ENCODE data around the gene DGKZ. TPM values are rescaled to one million over a fixed set of nuclear protein-coding genes. Genes with fewer than 3 reads are reported as not detected.

The DGKZ gene
- total and polyA plus RNA-seq, 7 donors, result 16.6 to 76.7 (median 31.4) TPM

DNA sequence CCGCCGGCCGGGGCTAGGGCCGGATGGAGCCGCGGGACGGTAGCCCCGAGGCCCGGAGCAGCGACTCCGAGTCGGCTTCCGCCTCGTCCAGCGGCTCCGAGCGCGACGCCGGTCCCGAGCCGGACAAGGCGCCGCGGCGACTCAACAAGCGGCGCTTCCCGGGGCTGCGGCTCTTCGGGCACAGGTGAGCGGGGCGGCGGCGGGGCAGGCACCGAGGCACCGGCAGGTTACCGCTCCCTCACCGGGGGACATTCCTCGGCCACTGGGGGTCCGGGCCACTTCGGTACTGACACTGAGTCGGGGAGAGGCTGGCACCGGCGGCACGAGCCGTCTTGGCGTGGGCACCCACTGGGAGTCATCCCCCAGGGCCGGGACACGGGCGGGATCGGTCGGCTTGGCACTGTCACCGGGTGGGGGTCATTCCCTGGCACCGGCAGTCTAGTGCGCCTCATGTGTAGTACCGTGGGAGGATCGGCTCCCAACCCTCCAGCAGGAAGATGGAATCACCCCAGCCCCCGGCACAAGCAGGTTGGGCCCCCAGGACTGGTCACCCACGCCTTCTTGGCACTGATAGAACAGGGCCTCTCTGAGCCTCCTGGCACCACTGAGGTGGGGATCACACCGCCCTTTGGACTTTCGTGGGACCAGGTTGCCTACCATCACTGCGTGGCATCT is 511 bp downstream of the DGKZ start:
- peaks cover 0 to 43% (median 33%) of the 10 kb centered on the region in 4 donors for H3K4me1 ChIP-seq

GRCh38 chr11:46348566-46349401 is 1.5 kb downstream of the DGKZ start:
- DNase-seq, result no peak
- H3K36me3 ChIP-seq, result no peaks in the 10 kb centered on the region
- no peaks in the 10 kb centered on the region for H3K27me3 ChIP-seq
- TF ChIP-seq POLR2AphosphoS5 (IDR thresholded peaks at IDR 0.05) (no peak), EP300 (IDR thresholded peaks at IDR 0.05) (no peak)
- H3K4me3 ChIP-seq, result peak overlapping the region in 2 of 4 donors; percentile 78 to 92
- no peaks in the 10 kb centered on the region for H3K9me3 ChIP-seq
- 17 to 27% methylated on average over 18 of the region's 18 CpGs for WGBS, 2 donors
- peaks cover 0 to 52% (median 35%) of the 10 kb centered on the region in 4 donors for H3K4me1 ChIP-seq
- H3K27ac ChIP-seq, result no peak overlapping the region
- intact Hi-C loops (cut with DNase I), result no loop called here

More for the DNA sequence above, 511 bp downstream of the DGKZ start:
- no peaks in the 10 kb centered on the region for H3K27me3 ChIP-seq
- intact Hi-C loops (cut with DNase I), result loop anchor here (1.0 kb wide), 1 partner anchor 20 kb away; no protein-coding TSS in a partner anchor
- H3K9me3 ChIP-seq, result no peaks in the 10 kb centered on the region
- H3K27ac ChIP-seq, result peak overlapping the region; percentile 55 to 67 (median 62)
- 1 to 14% methylated on average over 63 of the region's 63 CpGs for WGBS, 2 donors
- peak overlapping the region; percentile 78 to 92 (median 82) for H3K4me3 ChIP-seq
- peak; percentile 77 for DNase-seq
- no peaks in the 10 kb centered on the region for H3K36me3 ChIP-seq
- TF ChIP-seq, protein P1, sequence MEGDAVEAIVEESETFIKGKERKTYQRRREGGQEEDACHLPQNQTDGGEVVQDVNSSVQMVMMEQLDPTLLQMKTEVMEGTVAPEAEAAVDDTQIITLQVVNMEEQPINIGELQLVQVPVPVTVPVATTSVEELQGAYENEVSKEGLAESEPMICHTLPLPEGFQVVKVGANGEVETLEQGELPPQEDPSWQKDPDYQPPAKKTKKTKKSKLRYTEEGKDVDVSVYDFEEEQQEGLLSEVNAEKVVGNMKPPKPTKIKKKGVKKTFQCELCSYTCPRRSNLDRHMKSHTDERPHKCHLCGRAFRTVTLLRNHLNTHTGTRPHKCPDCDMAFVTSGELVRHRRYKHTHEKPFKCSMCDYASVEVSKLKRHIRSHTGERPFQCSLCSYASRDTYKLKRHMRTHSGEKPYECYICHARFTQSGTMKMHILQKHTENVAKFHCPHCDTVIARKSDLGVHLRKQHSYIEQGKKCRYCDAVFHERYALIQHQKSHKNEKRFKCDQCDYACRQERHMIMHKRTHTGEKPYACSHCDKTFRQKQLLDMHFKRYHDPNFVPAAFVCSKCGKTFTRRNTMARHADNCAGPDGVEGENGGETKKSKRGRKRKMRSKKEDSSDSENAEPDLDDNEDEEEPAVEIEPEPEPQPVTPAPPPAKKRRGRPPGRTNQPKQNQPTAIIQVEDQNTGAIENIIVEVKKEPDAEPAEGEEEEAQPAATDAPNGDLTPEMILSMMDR (IDR thresholded peaks at IDR 0.05), result no peak
- no peak for TF ChIP-seq POLR2AphosphoS5 (IDR thresholded peaks at IDR 0.05)
- no peak for TF ChIP-seq POLR2A (IDR thresholded peaks at IDR 0.05)
- TF ChIP-seq EP300 (IDR thresholded peaks at IDR 0.05), result no peak

- no peak overlapping the region for H3K4me3 ChIP-seq
- no peak overlapping the region for H3K27ac ChIP-seq
- H3K4me1 ChIP-seq, result peaks cover 0 to 54% (median 35%) of the 10 kb centered on the region in 4 donors
- no peak for TF ChIP-seq POLR2AphosphoS5 (IDR thresholded peaks at IDR 0.05)
- TF ChIP-seq, protein P1 (IDR thresholded peaks at IDR 0.05), result no peak
- no peak for TF ChIP-seq EP300 (IDR thresholded peaks at IDR 0.05)
- no peak for TF ChIP-seq POLR2A (IDR thresholded peaks at IDR 0.05)
- no peaks in the 10 kb centered on the region for H3K9me3 ChIP-seq
- no peaks in the 10 kb centered on the region for H3K27me3 ChIP-seq
- DNase-seq, result no peak
- no peaks in the 10 kb centered on the region for H3K36me3 ChIP-seq
- intact Hi-C loops (cut with DNase I), result no loop called here
- 67 to 82% methylated on average over 3 of the region's 3 CpGs for WGBS, 2 donors
Measured at GRCh38 chr11:46350695-46351094, 3.4 kb downstream of the DGKZ start.

DNA sequence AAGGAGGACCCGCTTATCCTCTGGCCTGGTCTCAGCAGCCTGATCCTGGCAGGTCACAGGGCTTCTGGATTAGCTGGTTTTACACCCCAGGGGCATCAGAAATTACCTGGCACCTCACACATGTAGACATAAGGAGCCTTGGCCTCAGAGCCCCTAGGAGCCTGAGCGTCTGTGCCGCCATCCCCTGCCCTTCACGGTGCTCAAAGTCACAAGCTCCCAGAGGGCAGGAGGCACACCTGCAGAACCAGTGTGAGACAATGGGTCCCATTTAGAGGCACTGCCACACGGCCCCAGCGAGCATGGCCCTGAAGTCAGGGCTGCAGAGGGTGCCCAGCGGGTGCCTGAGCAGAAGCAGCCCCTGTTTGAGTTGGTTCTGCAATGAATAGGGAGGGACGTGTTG is 3.9 kb downstream of the DGKZ start:
- no peaks in the 10 kb centered on the region for H3K9me3 ChIP-seq
- H3K27ac ChIP-seq, result no peak overlapping the region
- DNase-seq, result no peak
- peaks cover 0 to 54% (median 35%) of the 10 kb centered on the region in 4 donors for H3K4me1 ChIP-seq
- H3K4me3 ChIP-seq, result no peak overlapping the region
- TF ChIP-seq POLR2AphosphoS5 (IDR thresholded peaks at IDR 0.05) (no peak), POLR2A (IDR thresholded peaks at IDR 0.05) (no peak), EP300 (IDR thresholded peaks at IDR 0.05) (no peak)
- TF ChIP-seq, protein P1 (IDR thresholded peaks at IDR 0.05), result no peak
- intact Hi-C loops (cut with DNase I), result no loop called here
- H3K27me3 ChIP-seq, result no peaks in the 10 kb centered on the region
- WGBS, 2 donors, result 84 to 92% methylated on average over 8 of the region's 8 CpGs
- no peaks in the 10 kb centered on the region for H3K36me3 ChIP-seq

DNA sequence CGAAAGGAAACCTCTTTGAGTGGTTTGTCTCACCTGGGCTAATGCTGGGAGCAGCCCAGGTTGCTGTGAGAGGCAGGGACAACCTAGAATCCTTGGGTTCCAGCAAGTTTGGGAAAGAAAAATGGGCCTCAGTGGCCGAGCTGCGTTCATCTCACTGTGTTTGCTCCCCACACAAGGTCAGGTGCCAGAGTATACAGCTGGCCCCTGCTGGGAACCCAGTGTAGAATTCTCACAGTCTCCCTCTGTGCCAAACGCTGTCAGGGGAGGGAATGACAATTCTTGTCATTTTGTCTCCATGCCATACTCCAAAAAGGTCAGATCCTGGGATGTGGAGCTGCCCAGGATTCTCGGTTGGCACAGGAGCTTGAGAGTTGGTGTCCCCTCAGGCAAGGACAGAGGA is 4.3 kb downstream of the DGKZ start:
- H3K4me1 ChIP-seq, result peaks cover 0 to 53% (median 33%) of the 10 kb centered on the region in 4 donors

More for the DNA sequence above, 4.3 kb downstream of the DGKZ start:
- Histone ChIP-seq H3K4me3 (no peak overlapping the region), H3K27ac (no peak overlapping the region), H3K36me3 (no peaks in the 10 kb centered on the region), H3K27me3 (no peaks in the 10 kb centered on the region), H3K9me3 (no peaks in the 10 kb centered on the region)
- TF ChIP-seq EP300 (IDR thresholded peaks at IDR 0.05) (no peak), POLR2A (IDR thresholded peaks at IDR 0.05) (no peak), POLR2AphosphoS5 (IDR thresholded peaks at IDR 0.05) (no peak)
- TF ChIP-seq, protein P1 (IDR thresholded peaks at IDR 0.05), result no peak
- intact Hi-C loops (cut with DNase I), result no loop called here
- DNase-seq, result no peak
- 81 to 88% methylated on average over 5 of the region's 5 CpGs for WGBS, 2 donors

Data from sigmoid colon (tissue), 7 donors.